Stimulated activated CD8-positive, alpha-beta memory T cell treated with anti-CD3 and anti-CD28 coated beads, Interleukin-12 subunit alpha, Interleukin-12 subunit beta, amount 100 ng/mL, for 24 hours (primary cell): ENCODE measurements around the gene STK32C.
A peak's percentile ranks its signal among the peaks of the same experiment; 100 is the strongest.

Experiments used
- DNase-seq: peaks from one replicate; pipeline ENCODE4 v3.0.0-alpha.2; 2020; ENCODE audit errors: extremely low read depth

Gene STK32C

DNA sequence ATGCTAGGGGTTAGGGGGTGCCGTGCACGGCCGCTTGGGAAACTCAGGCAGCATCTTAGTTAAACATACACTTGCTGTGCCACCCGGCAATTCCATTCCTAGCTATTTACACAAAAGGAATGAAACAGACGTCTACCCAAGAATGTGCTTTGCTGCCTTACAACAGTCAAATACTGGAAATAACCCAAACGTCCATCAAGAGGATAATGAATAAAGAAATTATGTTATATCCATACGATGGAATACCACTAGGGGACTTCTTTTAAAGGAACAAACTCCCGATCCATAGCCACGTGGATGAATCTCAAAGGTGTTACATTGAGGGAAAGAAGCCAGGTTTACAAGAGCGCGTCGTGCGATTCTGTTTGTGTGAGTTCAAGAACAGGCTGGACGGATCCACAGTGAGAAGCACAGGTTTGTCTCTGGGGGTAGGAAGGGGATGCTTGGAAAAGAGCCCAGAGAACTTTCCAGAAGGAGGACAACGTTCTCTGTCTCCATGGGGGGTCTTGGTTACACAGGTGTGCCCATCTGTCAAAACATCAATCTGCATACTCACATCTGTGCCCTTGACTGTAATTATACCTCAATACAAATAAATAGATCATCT, 41.8 kb downstream of the STK32C start:
- DNase-seq = no peak

DNA sequence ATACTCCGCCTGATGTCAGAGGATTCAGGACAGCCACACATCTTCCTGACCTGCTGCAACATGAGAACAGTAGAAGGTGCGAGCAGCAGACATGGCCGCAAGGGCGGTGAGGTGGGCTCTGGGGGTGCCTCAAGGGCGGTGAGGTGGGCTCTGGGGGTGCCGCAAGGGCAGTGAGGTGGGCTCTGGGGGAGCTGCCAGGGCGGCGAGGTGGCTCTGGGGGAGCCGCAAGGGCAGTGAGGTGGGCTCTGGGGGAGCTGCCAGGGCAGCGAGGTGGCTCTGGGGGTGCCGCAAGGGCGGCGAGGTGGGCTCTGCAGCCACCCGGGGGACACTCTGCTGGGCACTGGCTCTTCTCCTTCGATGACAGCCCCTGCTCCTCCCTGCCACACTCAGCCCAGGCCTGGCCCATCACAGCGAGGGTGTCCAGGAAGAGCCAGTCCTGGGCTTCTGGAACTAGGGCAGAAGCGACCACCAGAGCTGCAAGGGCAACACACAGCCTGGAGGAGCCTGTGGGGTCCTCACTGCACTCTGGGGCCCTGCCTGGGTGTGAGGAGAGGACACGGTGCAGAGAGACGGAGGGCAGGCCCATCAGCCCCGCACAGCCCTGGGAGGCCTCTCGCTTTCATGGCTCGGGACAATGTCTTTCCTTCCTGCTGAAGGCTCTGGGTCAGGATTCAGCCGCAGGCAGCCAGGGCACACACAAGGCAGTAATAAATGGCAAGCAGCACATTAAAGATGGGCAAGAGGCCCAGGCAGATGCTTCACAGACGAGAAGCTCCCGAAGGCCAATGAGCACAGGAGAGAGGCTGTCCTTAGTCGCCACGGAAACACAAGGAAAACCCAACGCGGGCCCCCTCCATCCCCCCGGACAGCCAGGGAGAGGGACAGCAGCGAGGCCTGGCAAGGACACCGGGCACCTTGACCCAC, 42.5 kb downstream of the STK32C start:
- DNase-seq = no peak

DNA sequence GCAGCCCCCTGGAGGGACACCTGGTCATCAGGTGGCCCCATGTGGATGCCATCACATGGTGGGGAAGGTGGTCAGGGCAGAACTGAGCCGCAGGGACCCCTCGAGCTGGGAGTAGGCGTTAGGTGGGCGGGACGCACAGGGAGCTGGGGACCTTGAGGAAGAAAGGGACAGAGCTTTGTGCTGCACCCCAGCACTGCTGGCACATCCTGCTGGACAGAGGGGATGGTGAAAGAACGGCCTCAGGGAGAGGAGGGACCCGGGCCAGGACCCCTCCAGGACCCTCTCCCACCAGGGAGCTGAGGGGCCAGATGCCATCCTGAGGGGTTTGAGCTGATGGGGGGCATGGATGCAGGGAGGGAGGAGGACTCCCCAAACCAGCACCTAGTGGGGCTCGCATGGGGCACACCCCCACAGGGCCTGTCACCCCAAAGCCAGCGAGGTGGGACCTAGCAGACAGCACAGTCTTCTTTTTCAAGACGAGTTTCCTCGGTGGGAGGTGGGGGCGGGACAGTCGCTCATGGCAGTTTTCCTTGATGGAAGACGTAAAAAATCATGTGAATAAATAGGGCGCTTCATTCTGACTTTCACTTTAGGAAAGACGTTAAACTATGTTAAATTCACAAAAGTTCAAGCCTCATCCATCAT, 43.3 kb downstream of the STK32C start:
- DNase-seq = no peak

DNA sequence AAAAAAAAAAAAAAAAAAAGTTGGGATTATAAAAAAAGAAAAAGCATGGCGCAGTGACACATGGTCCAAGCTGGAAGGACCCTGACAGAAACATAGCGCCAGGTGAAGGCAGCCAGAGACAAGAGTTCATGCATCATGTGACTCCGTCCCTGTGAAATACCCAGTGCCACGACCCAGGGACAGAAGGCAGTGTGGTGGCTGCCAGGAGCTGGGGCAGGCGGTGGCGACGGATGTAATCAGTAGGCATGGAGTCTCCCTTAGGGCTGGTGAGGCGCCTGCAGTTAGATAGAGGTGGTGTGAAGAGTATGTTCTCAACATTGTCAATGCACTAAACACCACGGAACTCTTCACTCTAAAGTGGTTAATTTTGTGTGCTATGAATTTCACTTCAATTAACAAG, 43.9 kb downstream of the STK32C start:
- DNase-seq = no peak

DNA sequence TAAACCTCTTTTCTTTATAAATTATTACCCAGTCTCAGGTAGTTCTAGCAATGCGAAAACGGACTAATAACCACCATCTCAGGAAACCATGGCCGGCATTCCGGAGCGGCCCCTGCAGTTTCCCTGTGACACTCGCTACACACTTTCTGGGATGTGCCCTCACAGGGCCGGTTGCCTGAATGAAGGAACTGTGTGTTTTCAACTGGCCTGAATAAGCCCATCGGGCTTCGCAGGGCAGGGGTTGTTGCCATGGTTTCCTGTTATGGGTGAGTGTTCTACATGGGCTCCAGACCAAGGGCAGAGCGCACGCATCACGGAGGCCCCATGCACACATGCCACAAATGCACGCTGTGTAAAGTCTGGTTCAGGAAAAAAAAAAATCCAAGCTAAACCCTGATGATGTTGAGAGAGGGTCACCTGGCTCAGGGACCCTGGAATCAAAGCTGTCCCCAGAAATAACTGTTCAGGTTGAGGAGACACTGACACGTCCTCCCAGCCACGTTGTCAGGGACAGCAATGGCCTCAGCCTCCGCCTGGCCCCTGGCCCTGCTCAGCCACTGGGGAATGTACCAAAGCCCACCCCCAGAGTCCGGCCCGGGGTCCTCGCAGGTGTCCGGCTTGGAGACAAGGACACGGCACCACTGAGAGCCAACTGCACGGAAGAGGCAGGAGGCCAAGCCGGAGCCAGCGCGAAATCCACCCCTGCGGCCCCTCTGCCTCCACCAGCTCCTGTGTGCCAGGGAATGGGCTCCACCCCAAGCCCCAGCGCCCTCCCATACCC, 47.9 kb downstream of the STK32C start:
- DNase-seq = no peak

DNA sequence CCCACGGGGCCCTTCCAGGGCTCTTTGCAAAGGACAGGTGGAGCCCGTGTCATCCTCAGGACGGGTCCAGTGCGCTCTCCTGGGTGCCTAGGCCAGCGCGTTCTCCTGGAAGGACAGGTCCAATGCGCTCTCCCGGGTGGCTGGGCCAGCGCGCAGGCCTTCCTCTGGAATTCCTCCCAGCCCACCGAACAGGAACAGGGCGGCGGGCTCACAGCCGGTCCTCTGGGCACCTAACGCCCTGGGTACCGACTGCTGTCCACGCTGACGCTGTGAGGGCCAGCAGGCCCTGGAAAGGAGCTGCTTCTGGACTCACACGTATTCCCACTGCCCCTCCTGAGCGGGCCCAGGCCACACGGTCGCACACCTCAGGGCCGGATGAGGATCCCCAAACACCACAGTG, 49.3 kb downstream of the STK32C start:
- no peak for DNase-seq

DNA sequence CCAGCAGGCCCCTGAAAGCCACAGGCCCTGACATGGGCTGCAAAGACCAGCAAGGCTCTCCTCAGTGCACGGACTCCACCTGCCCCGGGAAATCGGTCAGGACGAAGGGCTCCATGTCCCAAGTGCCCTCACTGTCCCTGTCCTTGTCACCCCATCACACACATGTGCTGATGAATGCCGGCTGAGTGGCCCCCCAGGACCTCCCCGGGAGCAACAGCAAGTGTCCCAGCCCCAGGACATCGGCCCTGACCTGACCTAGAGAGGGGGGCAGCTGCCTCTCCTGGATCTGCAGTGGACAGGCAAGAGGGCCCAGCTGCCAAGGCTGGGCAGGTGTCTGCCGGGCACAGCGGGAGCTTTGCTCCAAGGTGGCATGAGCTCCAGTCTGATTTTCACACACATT, 49.8 kb downstream of the STK32C start:
- DNase-seq = no peak

DNA sequence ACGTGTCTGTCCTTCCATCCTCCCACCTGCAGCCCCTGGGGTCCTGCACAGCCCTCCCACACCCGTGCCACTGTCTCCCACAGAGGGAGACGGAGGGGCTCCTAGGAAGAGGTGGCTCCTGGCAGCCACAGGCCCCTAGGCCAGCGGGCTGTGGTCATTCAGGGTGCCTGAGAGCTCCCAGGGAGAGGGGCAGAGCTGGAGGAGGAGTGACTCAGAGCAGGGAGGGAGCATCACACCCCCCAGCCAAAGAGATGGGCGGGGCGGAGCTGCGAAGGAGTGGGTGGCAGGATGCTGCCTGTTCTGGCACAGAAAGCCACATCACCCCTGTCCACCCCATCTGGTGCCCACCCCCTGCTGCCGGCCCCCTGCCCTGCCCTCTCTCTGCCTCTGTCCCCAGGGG, 50.5 kb downstream of the STK32C start:
- peak; percentile 11 for DNase-seq

DNA sequence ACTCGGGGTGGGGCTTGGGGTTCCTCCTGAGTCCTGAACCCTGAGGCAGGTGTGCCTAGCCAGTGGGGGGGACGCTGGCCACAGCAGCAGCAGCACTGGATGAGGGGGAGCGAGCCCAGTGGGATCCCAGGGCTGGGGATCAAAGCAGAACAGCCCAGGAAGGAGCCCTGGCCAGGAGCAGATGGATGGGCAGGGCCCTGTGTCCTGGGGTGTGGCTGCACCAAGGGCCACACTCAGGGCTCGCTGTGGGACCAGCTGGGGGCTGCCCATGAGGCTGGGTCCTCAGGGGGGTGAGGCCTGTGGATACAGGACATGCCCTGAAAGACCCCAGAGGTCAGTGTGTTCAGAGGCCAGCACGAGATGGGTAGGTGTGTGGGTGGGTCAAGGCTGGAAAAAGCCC, 50.9 kb downstream of the STK32C start:
- no peak for DNase-seq

DNA sequence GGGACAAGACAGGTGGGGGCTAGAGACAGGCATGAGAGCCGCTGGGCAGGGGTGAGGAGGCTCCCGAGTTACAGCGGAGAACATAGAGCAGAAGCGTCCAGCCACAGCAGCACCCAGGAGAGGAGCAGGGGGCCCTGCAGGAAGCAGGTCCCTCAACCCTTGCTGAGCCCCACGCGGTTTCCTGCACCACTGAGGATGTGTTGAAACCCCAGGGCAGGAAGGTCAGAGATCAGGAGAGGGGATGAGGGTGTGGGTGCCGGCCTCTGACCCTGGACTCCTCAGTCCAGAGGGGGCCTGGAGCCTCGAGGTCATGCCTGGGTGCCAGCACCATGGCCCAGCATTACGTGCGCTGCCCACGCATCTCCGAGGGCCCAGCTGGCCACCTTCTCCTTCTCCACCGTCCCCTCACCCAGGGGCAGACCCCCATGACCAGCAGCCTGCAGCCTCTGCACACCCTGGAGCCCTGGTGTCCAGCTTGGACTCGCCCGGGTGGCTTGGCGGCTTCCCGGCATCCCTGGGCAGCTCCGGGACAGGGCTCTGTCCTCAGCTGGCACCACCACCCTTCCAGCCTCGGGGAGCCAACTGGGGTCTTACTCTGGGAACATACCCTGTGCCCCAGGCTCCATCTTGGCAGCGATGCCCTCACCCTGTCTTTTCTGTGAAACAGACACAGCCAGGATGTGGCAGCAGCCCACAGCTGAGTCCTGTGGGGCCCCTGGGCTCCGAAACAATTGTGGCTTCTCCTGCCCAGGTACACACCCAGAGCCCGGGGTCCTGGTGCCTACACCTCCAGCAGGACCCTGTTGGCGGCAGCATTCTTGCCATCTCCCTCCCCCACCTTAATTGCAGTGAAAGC, 52.0 kb downstream of the STK32C start:
- DNase-seq = no peak

DNA sequence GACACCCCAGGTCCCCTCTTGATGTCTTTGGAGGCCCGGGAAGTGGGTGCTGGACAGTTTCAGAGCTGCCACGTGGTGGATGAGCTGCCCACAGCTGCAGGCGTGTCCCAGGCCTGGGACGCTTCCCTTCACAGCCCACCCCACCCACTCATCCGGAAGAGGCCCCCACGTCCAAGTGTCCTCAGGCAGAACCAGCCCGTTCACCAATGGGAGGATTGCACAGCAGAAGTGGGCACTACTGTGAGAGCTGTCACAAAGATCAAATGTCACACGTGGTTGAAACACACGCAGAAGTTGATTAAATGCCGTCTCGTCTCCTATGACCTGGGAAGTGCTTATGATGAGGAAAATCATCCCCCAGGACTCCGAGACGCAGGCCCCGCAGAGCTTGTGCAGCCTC, 52.9 kb downstream of the STK32C start:
- no peak for DNase-seq

DNA sequence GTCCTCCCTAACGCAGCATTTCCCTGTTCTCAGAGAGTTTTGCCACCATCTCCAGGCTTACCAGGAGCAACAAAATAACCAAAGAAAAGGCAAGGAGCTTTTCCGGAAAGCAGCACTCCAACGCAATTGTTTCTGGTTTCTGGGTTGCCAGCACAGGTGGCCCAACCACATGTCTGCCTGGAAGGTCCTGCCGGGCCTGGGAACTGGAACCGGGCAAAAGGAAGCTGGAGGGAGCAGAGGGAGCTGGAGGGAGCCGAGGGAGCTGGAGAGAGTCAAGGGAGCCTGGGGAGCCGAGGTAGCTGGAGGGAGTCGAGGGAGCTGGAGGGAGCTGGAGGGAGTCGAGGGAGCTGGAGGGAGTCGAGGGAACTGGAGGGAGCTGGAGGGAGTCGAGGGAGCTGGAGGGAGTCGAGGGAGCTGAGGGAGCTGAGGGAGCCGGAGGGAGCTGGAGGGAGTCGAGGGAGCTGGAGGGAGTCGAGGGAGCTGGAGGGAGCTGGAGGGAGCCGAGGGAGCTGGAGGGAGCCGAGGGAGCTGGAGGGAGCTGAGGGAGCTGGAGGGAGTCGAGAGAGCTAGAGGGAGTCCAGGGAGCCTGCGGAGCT, 54.6 kb downstream of the STK32C start:
- no peak for DNase-seq

DNA sequence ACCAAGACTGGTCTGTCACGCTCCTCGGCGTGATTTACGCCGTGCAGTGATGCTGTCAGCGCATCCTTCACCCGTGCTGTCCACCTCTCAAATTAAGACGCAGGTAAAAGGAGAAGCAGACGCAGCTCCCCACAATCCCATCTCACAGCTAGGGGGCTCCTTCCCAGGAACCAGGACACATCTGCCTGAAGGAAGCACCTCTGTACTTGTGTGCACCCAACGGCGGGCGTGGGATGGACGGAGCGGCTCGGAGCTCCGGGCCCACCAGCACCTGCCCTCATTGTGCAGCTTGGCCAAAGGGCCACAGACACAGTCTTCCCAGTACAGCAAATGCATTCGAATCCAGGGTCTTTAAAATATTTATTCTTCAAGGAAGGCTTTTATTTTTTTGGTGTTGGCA, 55.3 kb downstream of the STK32C start:
- no peak for DNase-seq

DNA sequence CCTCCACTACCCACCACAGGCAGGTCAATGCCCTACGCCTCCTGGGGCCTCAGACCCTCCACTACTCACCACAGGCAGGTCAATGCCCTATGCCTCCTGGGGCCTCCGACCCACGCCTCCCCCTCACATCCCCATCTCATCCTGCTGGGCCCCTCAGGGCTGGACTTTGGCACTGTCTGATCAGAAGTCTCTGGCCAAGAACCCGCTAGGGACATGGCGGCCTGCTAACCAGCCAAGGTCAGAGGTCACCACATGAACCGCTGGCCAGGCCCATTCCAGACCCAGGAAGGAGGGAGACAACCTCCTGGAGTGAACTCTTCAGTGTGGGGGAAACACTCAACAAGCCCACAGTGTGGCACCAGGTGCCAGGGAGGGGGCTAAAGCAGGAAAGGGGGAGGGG, 55.8 kb downstream of the STK32C start:
- DNase-seq = no peak

DNA sequence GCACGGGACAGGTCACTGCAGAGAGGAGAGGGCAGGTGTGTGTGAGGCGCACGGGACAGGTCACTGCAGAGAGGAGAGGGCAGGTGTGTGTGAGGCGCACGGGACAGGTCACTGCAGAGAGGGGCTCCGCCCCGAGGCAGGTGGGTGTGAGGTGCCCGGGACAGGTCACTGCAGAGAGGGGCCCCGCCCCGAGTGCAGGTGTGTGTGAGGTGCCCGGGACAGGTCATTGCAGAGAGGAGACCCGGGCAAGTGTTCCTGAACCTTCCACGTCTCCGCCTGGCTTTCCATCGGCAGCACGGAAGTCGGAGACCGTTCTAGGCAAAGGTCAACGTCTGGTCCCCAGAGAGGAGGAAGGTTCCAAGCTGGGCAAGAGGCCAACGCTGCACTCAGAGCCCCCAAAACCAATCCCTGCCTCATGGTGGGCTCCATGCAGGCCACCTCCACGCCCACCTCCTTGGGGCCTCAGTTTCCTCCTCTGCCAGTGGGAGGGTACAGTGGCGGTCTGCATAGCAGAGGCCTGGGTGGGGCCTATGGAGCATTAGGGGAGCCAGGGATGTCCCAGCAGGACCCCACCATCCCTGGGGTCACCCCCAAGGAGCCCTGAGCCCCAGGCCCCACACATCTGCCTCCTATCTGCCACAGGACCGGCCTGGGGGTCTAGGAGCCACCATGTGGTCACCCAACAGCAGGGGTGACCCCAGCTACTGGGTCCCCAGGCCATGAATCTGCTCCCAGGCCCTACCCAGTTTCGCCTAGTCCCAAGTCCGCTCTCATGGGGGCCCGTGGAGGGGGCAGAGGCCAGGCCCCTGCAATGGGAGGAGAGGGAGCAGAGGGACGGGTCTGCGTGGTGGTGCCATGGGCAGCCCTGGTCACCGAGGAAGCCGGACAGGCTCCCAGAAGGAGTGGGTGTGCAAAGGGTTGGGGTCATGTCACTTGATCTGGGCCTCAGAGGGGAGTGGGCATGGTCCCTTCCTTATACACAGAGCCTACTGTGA, 57.0 kb downstream of the STK32C start:
- DNase-seq = no peak

DNA sequence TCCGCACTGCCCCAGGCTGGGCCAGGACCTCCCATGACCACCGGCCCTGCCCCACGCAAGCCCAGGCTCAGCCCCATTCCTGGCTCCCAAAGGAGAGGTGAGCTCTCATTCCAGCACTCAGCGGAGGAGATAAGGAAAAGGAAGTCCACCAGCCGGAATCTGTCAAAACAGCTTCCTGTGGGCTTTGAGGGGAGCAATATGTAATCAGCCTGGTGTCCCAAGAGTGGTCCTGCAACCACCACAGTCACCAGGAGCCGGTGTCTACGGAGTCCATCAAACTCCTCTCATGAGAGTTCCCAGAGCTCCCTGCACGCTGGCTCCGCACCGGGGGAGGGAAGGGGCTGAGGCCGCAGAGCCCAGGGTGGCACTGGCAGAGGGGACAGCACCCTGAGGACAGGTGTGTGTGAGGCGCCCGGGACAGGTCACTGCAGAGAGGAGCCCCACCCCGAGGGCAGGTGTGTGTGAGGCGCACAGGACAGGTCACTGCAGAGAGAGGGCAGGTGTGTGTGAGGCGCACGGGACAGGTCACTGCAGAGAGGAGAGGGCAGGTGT, 57.9 kb downstream of the STK32C start:
- DNase-seq = no peak

DNA sequence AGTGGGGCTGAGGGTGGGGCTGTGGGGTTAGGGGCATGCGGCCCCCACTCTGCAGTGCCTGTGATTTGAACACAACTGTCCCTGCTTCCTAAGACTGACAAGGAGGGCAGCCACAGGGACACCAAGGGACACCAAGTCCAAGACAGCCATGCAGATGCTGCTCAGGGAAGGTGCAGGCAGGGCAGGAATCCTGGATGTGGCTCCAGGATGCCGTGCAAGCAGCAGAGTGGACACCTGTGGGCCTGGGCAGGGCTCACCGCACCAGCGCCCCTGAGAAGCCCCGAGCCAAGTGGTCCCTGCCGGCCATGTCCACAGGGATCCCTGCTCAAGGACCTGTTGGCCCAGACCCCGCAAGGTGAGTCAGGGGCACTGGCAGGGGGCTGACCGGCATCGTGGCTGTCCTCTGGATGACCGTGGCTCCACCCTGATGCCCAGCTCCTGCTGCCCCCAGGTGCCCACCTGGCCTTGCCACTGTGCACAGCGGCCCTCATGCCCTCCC, 58.5 kb downstream of the STK32C start:
- DNase-seq = no peak

DNA sequence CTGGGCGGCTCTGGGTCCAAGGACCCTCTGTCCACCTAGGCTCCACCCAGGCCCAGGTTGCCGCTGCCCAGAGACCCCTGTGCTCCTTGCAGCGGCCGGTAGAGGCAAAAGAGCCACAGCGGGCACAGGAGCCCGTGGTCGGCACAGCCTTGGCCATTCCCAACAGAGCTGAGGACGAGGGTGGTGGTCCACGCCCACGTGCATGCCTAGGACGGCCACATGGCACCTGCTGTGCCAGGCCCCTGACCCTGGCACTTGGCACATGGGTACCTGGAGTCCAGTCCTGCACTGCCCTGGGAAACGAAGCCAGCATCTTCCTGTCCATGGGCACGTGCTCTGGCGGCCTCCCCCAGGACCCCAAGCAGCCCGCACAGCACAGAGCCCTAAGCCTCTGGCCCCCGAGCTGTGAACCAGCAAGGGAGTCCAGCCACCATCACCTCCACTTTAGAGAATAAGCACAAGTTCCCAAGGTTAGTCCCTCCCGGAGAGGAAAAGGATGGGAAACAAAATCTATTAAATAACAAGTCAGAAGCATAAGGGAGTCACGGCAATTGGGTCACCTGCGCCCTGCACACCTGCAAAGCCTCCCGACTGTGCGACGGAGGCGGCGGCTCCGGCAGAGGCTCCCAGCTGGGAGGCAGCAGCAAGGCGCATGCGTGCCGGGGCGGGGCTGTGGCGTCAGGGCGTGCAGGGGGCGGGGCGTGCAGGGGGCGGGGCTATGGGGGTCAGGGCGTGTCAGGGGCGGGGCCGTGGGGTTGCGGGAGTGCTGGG, 59.1 kb downstream of the STK32C start:
- peak; percentile 43 for DNase-seq
